GM12872 (cell line): ENCODE results near the gene HLA-DMB.

ENCODE experiments used
- CTCF ChIP-seq: IDR thresholded peaks from 3 replicates; pipeline ENCODE4 v1.5.1; 2011; ENCODE audit warnings: low read depth, mild to moderate bottlenecking, low read length, moderate library complexity; ENCODE audit not compliant: insufficient read depth

The HLA-DMB gene

GRCh38 chr6:32908897-32909296, 31.9 kb downstream of the HLA-DMB start:
- TF ChIP-seq CTCF, result no peak

GRCh38 chr6:32906539-32906938, 34.3 kb downstream of the HLA-DMB start:
- no peak for TF ChIP-seq CTCF

- TF ChIP-seq CTCF, result no peak
Measured at GRCh38 chr6:32905078-32905477, 35.8 kb downstream of the HLA-DMB start.

- no peak for TF ChIP-seq CTCF
Measured at GRCh38 chr6:32903952-32904351, 36.9 kb downstream of the HLA-DMB start.

GRCh38 chr6:32895006-32895345, 45.9 kb downstream of the HLA-DMB start:
- no peak for TF ChIP-seq CTCF

GRCh38 chr6:32894085-32895005, 46.5 kb downstream of the HLA-DMB start:
- TF ChIP-seq CTCF, result no peak

- no peak for TF ChIP-seq CTCF
Measured at GRCh38 chr6:32890831-32891230, 50.0 kb downstream of the HLA-DMB start.

GRCh38 chr6:32889533-32889932, 51.3 kb downstream of the HLA-DMB start:
- no peak for TF ChIP-seq CTCF
